Endothelial cell (in vitro differentiated cells): ENCODE data around the gene CSNK1G2. TPM values are rescaled to one million over a fixed set of nuclear protein-coding genes. Genes with fewer than 3 reads are reported as not detected.
A peak's percentile ranks its signal among the peaks of the same experiment; 100 is the strongest.

Experiments
- DNase-seq: peaks from one replicate; pipeline ENCODE4 v3.0.0; 2021; ENCODE audit warnings: low spot score
- H3K27ac Mint-ChIP-seq: one replicate; pipeline ENCODE4 v1.8.0; 2021; ENCODE audit warnings: mixed read lengths, inconsistent platforms; ENCODE audit not compliant: unreplicated experiment
- H3K27me3 Mint-ChIP-seq: one replicate; pipeline ENCODE4 v1.8.0; 2021; ENCODE audit warnings: mild to moderate bottlenecking, moderate library complexity, mixed read lengths, inconsistent platforms; ENCODE audit not compliant: unreplicated experiment
- H3K36me3 Mint-ChIP-seq: one replicate; pipeline ENCODE4 v1.8.0; 2021; ENCODE audit warnings: mild to moderate bottlenecking, low read depth, mixed read lengths, inconsistent platforms; ENCODE audit not compliant: unreplicated experiment
- H3K4me1 Mint-ChIP-seq: one replicate; pipeline ENCODE4 v1.8.0; 2021; ENCODE audit warnings: mild to moderate bottlenecking, mixed read lengths, inconsistent platforms; ENCODE audit not compliant: unreplicated experiment
- H3K4me3 Mint-ChIP-seq: one replicate; pipeline ENCODE4 v1.8.0; 2021; ENCODE audit warnings: mild to moderate bottlenecking, mixed read lengths, inconsistent platforms; ENCODE audit not compliant: unreplicated experiment
- H3K9me3 Mint-ChIP-seq: one replicate; pipeline ENCODE4 v1.8.0; 2021; ENCODE audit warnings: mixed read lengths, inconsistent platforms; ENCODE audit not compliant: unreplicated experiment
- total RNA-seq: library from RNA; stranded (reverse); fragmentation: NEBNext Ultra II Directional; extraction: Animal tissue kit (Norgen Biotek cat#: 25700); gene quantifications from one replicate; pipeline ENCODE4 v1.2.1, GENCODE V29; 2021; ENCODE audit not compliant: unreplicated experiment
- TF ChIP-seq, protein P1 (sequence below): fragments of 200-600 bp; sonication (generic); IDR thresholded peaks from one replicate; pipeline ENCODE4 v1.5.0; 2021; ENCODE audit warnings: antibody characterized with exemption; ENCODE audit not compliant: unreplicated experiment

CSNK1G2 gene
- total RNA-seq, 1 donor from 2014 or later, result 110 TPM

DNA sequence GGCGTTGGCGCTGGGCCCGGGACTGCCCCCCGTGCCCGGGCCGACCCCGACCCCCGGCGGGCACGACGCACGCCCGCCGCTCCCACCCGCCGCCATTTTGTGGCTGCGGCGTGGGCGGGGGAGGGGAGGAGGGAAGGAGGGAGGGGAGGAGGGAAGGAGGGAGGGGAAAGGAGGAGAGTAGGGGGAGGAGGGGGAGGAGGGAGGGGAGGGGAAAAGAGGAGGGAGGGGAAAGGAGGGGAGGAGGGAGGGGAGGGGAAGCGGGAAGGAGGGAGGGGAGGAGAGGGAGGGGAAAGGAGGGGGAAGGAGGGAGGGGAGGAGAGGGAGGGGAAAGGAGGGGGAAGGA is 74.6 kb downstream of the CSNK1G2 start, which contains the start of gene BTBD2:
TSS of gene BTBD2 (minus strand) at position 107 of the 343 bp plus-strand sequence. CDS start at position 96, 11 bp downstream.
- H3K4me1 Mint-ChIP-seq, result no peaks in the 10 kb centered on the region
- TF ChIP-seq, protein P1, sequence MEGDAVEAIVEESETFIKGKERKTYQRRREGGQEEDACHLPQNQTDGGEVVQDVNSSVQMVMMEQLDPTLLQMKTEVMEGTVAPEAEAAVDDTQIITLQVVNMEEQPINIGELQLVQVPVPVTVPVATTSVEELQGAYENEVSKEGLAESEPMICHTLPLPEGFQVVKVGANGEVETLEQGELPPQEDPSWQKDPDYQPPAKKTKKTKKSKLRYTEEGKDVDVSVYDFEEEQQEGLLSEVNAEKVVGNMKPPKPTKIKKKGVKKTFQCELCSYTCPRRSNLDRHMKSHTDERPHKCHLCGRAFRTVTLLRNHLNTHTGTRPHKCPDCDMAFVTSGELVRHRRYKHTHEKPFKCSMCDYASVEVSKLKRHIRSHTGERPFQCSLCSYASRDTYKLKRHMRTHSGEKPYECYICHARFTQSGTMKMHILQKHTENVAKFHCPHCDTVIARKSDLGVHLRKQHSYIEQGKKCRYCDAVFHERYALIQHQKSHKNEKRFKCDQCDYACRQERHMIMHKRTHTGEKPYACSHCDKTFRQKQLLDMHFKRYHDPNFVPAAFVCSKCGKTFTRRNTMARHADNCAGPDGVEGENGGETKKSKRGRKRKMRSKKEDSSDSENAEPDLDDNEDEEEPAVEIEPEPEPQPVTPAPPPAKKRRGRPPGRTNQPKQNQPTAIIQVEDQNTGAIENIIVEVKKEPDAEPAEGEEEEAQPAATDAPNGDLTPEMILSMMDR, result no peak
- peak within 1 kb of the TSS; percentile 59 for H3K4me3 Mint-ChIP-seq
- no peak for DNase-seq
- H3K36me3 Mint-ChIP-seq, result peaks cover 9% of the 10 kb centered on the region
- no peak within 1 kb of the TSS for H3K27ac Mint-ChIP-seq
- H3K27me3 Mint-ChIP-seq, result peaks cover 4% of the 10 kb centered on the region
- no peaks in the 10 kb centered on the region for H3K9me3 Mint-ChIP-seq

DNA sequence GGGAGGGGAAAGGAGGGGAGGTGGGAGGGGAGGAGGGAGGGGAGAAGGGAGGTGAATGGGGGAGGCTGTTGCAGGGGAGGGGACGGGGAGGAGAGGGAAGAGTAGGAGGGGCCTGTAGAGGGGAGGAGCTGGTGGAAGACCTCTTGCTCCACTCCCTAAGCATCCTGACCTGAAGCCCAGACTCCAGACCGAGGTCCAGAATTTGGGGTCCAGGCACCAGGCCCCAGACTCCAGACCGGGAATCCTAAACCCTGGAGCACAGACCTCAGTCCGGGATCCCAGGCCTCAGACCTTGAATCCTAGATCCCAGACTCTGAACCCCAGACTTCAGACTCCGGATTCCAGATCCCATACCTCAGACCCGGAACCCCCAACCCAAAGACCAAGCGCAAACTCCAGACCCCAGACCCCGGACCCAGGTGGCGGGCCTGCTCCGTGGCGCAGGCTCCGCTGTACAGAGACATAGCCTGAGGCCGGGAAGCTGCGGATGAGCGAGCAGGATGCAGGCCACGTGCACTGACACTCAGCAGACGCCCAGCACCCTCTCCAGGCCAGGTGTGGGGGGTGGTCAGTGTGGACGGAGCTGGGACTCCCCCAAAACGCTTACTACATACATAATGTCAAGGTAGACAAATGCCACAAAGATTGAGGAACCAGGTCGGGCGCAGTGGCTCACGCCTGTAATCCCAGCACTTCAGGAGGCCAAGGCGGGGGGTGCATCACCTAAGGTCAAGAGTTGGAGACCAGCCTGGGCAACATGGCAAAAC is 75.3 kb downstream of the CSNK1G2 start:
- H3K27ac Mint-ChIP-seq, result no peak overlapping the region
- TF ChIP-seq, protein P1, result no peak
- H3K9me3 Mint-ChIP-seq, result no peaks in the 10 kb centered on the region
- no peaks in the 10 kb centered on the region for H3K4me1 Mint-ChIP-seq
- peaks cover 4% of the 10 kb centered on the region for H3K27me3 Mint-ChIP-seq
- DNase-seq, result no peak
- H3K36me3 Mint-ChIP-seq, result peaks cover 5% of the 10 kb centered on the region
- H3K4me3 Mint-ChIP-seq, result peak overlapping the region; percentile 59

DNA sequence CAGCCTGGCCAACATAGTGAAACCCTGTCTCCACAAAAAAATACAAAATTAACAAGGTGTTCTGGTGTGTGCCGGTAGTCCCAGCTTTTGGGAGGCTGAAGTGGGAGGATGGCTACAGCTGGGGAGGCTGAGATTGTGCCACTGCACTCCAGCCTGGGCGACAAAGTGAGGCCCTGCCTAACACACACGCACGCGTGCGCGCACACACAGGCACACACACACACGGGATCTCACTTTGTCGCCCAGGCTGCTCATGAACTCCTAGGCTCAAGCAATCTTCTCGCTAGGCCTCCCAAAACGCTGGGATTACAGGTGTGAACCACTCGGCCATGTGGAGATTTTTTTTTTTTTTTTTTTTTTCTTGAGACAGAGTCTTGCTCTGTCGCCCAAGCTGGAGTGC is 77.8 kb downstream of the CSNK1G2 start:
- H3K9me3 Mint-ChIP-seq, result no peaks in the 10 kb centered on the region
- TF ChIP-seq, protein P1, result no peak
- H3K36me3 Mint-ChIP-seq, result no peaks in the 10 kb centered on the region
- peaks cover 2% of the 10 kb centered on the region for H3K27me3 Mint-ChIP-seq
- DNase-seq, result no peak
- no peaks in the 10 kb centered on the region for H3K4me1 Mint-ChIP-seq
- H3K4me3 Mint-ChIP-seq, result no peak overlapping the region
- H3K27ac Mint-ChIP-seq, result no peak overlapping the region

GRCh38 chr19:2021453-2022140 is 80.6 kb downstream of the CSNK1G2 start:
- H3K4me3 Mint-ChIP-seq, result no peak overlapping the region
- peaks cover 4% of the 10 kb centered on the region for H3K27me3 Mint-ChIP-seq
- H3K9me3 Mint-ChIP-seq, result no peaks in the 10 kb centered on the region
- no peak overlapping the region for H3K27ac Mint-ChIP-seq
- no peak for DNase-seq
- no peaks in the 10 kb centered on the region for H3K4me1 Mint-ChIP-seq
- TF ChIP-seq, protein P1, result no peak
- no peaks in the 10 kb centered on the region for H3K36me3 Mint-ChIP-seq

- Mint-ChIP-seq H3K27ac (no peak overlapping the region), H3K27me3 (peaks cover 2% of the 10 kb centered on the region), H3K4me3 (no peak overlapping the region), H3K9me3 (no peaks in the 10 kb centered on the region), H3K4me1 (no peaks in the 10 kb centered on the region), H3K36me3 (no peaks in the 10 kb centered on the region)
- DNase-seq, result no peak
- TF ChIP-seq, protein P1, result no peak
Observed at GRCh38 chr19:2022289-2022688, 81.3 kb downstream of the CSNK1G2 start.
